HTR-8/SVneo (cell line): Measurements from ENCODE around the gene ZCCHC14.

ENCODE experiments used
- DNase-seq: peaks from one replicate; pipeline ENCODE4 v3.0.0; 2011; ENCODE audit warnings: low spot score, mixed read lengths; ENCODE audit not compliant: insufficient read length
- FAIRE-seq: peaks from 2 replicates; lab custom pipeline; 2011; peaks lifted over from hg19 to GRCh38; lab: Jason Lieb, UNC

The ZCCHC14 gene

GRCh38 chr16:87438611-87438985, 54.2 kb downstream of the ZCCHC14 start:
- FAIRE-seq = no peak
- no peak for DNase-seq

DNA sequence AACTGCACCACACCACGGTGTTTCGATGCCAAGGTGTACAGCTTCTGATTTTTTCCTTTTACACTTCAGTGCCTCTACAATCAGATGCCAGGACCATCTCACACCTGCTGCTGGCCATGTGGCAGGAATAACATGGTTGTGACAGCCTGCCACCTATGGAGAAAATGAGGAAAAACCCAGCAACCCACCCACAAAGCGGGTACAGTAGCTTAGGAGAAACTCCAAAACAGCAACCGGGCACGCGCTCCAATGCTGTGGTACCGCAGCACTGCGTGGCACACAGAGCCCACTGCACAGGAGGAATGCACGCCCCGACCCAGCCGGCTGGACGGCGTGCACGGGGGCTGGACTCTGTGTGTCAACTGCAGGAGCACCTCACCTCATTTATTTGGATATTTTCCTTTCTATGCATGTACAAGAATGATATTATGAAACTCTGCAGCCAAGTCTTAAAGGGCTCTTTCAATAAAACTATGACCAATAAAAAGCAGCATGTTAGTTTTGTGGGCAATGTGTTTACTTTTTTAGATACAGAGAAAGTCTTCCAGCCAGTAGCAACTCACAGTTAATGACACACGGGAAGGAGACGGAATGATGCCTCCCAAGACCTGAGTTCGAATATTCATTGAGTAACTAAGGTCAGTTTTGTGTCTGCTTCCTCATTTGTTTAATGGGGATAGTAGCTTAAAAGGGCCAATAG, 54.8 kb downstream of the ZCCHC14 start:
- DNase-seq (no peak), FAIRE-seq (no peak)

DNA sequence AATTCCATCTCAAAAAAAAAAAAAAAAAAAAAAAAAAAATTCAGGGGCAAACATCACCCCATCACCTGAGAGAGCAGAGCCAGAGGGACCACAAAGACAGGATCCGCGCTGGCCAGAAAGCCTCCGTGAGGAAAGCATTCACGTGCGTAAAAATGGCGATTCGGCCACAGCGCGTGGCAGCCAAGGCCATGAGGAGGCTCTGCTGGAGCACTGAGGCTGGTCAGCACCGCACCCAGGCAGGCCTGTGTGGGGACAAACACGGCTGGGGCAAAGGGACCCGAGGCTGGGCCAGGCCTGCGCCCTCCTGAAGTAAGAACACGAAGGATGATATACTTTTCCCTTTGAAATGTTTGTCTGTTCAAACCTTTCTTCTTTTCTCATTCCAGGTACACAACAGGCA, 55.5 kb downstream of the ZCCHC14 start:
- no peak for DNase-seq
- FAIRE-seq = no peak

DNA sequence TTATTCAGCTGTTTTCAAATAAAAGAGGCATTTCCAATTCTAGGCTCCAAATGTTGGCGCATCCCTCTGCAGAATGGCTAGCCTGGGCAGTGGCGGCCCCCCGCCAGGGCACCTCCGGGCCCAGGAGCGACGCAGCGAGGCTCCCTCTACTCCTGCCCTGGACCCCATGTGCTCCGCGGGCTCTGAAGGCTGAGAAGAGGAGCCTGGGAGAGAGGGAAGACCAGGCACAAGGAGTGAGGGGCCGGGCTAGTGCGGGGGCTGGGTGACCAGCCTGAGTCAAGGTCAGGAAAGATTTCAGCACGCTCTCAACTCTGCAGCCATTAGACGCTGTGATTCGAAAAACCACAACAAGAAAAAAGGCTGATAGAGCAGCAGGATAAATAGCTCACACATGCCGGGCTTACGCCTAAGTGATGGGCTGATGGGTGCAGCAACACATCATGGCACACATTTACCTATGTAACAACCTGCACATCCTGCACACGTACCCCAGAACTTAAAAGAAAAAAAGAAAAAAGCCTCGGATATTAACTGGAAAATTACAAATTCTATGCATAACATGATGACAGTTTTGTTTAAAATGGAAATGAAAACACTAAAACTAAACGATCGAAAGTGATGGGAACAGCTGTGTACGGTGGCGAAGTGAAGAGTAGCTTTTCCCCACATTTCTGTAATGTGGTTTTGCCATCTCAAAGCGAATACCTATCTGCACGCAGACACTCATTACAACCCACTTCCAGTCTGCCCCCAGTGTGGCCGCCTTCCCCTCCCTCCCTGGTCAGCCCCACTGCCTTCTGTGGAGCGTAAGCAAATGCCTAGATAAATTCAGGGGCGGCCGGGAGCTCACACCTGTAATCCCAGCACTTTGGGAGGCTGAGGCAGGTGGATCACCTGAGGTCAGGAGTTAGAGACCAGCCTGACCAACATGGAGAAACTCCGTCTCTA, 56.3 kb downstream of the ZCCHC14 start:
- DNase-seq (peak; percentile 44), FAIRE-seq (peak; percentile 74)

- DNase-seq (no peak), FAIRE-seq (peak; percentile 60)
These were observed 57.2 kb downstream of the ZCCHC14 start for GRCh38 chr16:87435372-87436224.

- DNase-seq = no peak
- no peak for FAIRE-seq
These were observed 58.6 kb downstream of the ZCCHC14 start for GRCh38 chr16:87434146-87434667.

DNA sequence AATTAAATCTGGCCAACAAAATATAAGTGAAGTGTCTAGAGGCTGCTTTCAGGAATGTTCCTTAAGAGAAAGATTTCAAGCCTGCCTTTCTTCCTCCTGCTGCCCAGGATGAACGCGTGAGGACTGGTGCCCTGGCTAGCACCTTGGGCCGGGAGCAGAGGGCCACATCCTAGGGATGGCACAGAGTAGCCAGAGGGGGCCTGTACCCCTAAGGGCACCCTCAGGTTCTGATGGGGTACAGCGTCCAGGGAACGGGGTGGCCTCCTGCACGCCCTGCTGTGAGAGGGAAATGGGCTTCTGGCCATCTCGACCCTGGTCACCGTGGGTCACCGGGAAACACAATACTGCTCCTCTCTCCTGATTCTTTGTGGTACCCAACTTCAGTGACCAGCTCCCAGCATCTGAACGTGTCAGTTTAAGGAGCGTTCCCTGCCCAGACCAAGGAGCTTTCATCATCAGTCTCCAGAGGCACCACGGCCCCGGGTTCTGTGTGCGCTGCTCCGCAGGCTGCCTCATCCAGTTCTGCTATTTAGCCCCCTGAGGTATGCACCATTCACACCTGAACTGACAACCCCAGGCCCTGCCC, 60.4 kb downstream of the ZCCHC14 start:
- DNase-seq (no peak), FAIRE-seq (no peak)

DNA sequence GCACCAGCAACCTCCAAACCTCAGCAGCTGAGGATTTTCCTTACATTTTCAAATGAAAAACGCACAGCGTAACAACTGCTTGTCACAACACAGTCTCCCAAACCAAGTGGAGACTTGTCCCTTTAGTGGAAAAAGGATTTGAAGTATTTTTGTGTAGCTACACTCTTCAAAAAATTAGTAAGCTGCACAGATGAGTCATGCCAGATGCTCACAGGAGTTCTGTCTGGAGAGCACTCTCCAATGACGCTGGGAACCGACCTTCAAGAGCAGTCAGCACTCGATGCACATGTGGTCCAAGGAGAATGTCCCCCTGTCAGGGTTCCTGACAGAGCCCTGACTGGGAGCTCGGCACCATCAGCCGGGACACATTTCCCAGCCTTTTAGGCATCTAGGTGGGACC, 60.9 kb downstream of the ZCCHC14 start:
- FAIRE-seq = no peak
- DNase-seq = peak; percentile 48

GRCh38 chr16:87426423-87427215, 66.2 kb downstream of the ZCCHC14 start:
- no peak for FAIRE-seq
- no peak for DNase-seq

DNA sequence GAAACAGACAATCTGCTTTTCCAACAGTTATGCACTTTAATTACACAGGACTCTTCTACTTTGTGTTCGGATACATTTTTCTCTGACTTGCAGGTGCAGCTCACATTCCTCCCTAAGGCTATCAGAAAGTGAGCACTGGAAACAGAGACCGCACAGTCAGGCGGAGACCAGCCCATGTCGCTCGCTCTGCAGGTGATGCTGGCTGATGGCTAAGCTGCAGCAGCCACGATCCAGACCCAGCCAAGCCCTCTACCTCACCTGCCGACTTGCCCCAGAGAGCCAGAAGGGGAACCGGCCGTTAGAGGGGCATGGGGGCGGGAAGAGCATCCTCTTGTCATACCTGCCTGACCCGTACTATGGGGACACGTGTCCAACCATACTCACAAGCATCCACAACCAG, 66.9 kb downstream of the ZCCHC14 start:
- FAIRE-seq = no peak
- no peak for DNase-seq

DNA sequence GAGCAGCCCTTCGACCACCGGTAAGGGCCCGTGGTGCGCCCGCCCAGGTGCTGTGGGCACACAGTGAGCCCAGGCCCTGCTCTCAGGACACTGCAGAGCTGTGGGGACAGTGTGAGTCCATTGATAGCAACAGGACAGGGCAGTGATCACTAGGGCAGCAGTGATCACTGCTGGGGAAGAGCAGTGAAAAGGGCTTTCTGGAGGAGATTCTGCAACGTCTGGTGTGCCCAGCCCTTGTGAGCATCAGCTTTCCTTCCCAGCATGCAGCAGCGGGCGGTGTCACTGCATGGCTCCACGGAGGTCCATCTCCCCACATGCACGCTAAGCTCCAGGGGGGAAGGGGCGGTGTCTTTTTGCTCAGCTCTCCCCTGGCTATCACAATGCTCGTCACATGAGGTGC, 68.6 kb downstream of the ZCCHC14 start:
- DNase-seq = no peak
- no peak for FAIRE-seq

GRCh38 chr16:87423429-87423828, 69.4 kb downstream of the ZCCHC14 start:
- no peak for DNase-seq
- FAIRE-seq = no peak

DNA sequence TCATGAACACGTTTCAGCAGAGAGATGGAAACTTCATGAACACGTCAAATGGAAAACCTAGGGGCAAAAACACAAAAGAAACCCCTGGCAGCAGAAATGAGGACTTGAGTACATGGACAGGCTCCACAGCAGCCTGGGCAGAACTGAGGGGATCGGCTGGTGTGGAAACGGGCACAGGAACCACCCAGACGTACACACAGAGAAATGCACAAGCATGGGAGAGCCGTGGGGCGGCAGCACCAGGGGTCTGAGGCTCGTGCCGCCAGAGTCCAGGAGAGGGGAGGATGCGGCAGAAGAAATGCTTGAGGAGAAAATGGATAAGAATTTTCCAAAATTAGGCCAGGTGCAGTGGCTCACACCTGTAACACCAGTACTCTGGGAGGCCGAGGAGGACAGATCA, 70.7 kb downstream of the ZCCHC14 start:
- DNase-seq (no peak), FAIRE-seq (no peak)

GRCh38 chr16:87421003-87421912, 71.6 kb downstream of the ZCCHC14 start:
- DNase-seq (no peak), FAIRE-seq (no peak)

GRCh38 chr16:87420026-87421002, 72.5 kb downstream of the ZCCHC14 start:
- DNase-seq (no peak), FAIRE-seq (no peak)

GRCh38 chr16:87418644-87419043, 74.2 kb downstream of the ZCCHC14 start:
- DNase-seq (no peak), FAIRE-seq (no peak)

- DNase-seq (no peak), FAIRE-seq (no peak)
These were observed 74.6 kb downstream of the ZCCHC14 start for GRCh38 chr16:87418216-87418615.
